UCSD-AML1 (cell line): ENCODE data around the gene COL4A3.
"Not testable (repeated sequence)": the region's sequence is repeated elsewhere in the genome, so short reads cannot be mapped to it uniquely, and the experiment has no call there.

Experiments
- DNase-seq: peaks from one replicate; lab custom pipeline; 2025; ENCODE audit not compliant: unreplicated experiment; lab: John Stamatoyannopoulos, UW

Gene COL4A3

GRCh38 chr2:227154986-227155774 is 9.2 kb upstream of the COL4A3 start:
- DNase-seq = no peak

GRCh38 chr2:227160164-227160563 is 4.3 kb upstream of the COL4A3 start:
- DNase-seq = no peak

DNA sequence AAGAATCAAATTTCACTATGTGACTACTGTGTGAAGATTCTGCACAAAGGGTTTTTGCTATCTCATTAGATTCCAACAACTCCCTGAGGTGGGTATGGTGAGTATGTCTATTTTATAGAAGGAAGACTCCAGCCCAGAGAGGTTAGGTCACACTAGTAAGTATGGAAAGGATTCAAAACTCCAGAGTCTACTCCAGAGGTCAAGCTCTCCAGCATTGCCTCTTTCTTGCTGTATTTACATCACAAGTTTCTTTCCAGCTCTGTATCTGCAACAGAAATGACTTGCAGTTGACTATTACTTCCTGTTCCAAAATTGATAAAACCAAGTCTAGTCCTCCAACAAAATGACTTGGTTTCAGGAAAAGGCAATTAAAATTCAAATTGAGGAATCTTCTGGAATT is 2.5 kb upstream of the COL4A3 start:
- no peak for DNase-seq

DNA sequence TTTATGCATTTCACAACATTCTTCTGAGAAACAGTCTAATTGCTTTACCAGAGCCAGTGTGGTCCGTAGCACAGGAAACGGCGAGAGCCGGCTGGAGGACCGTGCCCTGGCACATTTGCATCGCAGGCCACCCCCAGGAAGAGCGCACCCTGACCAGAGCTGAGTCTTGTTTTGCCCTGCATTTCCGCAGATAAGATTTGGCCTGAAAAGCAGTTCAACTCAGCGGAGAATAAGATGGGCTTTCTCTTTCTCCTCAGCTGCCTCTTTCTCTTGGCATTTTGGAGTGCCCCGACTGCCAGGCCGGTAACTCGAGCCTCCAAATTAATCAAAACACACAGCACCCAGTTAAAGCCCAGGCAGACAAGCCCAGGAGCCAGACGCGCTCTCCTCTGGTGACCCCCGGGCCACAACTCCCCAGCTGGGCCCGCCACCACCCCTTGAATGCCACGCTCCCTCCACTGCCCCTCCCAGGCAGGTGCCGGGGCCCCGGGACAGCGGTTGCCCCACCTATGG is 883 bp upstream of the COL4A3 start:
- DNase-seq = no peak

DNA sequence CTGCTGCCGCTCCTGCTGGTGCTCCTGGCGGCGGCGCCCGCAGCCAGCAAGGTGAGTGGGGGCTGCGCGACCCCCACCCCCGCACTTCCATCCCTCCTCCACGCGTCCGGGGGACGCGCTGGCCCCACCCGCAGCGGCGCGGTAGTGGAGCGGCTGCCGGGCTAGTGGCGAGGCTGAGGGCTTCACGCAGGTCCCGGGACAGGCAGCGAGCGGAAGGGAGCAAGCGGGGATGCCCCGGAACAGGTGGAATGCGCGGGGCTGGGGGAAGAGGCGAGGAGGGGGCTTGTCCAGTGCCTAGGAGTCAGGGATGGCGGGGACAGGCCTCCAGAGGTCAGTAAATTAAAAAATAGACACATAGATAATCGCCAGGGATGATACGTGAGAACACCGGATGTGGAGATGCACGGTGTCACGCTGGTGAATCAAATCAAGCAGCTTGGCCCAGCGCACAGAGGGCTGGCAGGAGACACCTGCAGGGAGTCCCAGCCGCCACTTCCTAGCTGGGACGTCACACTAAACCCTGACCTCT is 403 bp downstream of the COL4A3 start:
- DNase-seq = no peak

- not testable (repeated sequence) for DNase-seq
Measured at GRCh38 chr2:227171779-227172178, 7.4 kb downstream of the COL4A3 start.

GRCh38 chr2:227177592-227178336 is 13.3 kb downstream of the COL4A3 start:
- DNase-seq = no peak

GRCh38 chr2:227179988-227180685 is 15.7 kb downstream of the COL4A3 start:
- no peak for DNase-seq

- no peak for DNase-seq
Measured at GRCh38 chr2:227180770-227181169, 16.3 kb downstream of the COL4A3 start.

DNA sequence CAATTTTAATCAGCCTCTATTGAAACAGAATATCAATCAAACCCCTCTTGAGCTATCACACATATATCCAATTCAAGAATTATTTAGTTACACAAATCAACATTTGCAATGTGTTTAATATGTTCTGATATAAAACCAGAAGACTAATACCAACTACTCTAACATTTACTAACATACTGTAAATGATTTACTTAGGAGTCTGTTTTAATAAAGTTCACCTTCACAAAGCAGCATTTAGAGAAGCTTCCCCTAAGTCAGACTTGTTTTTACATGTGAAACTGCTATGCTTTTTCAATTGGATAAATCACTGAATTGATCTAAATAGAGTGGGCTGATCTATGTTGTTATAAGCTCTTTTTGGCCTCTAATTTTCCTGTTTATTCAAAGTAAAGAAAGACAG is 18.3 kb downstream of the COL4A3 start:
- no peak for DNase-seq

DNA sequence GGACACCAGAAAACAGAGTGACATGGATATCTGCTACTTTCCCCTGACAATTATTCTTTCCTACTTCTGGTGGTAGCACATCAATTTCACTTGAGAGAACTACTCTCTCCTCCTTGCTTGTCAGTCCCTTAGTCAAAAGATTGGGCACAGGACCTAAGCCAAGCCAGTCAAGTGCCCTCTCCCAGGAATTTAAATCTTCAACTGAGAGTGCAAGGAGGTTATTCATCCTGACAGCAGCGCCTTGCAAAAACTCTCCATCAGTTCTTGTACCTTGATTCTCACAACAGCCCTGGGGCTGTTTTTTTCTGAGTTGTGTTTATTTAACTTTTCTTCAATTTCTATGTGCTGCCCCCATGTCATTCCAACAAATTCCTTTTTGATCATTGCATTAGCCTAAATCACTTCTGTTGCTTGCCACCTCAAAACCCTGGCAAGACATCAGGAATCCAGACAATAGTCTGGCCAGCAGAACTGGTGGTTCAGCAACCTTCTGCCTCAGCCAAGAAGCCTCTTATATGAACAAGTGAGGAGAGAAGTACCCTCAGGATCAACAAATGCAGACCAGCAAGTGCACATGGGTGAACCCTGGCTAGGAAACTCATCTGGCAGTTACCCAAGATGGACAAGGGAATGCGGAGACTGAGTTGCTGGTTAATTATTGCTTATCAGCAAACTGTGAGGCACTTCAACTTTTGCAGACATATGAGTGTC is 19.4 kb downstream of the COL4A3 start:
- no peak for DNase-seq

DNA sequence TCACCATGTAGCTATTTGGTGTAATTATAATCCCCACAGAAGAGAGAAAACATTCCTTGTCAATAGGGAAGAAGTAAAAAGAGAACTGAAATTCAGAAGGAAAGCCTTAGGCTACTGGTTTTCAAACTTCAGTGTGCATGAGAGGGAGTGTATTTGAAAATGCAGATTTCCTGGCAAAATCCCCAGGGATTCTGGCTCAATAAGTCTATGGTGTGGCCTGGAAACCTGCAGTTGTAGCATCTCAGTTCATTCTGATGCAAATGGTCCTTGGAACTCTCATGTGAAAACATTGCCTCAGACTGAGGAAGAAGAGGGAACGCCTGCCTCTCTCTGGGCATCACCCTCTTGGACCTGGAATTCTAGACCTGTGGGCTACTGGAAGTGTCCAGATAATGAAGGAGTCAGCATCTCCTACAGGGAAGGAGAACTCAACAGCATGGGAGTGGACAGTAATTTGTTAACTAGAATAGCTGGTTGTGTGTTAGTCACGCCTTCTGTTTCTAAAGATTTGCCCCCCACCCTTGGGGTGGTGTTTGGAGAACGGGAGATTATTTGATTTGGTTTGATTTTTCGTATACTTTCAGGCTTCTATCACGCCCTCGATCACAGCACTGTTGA is 21.3 kb downstream of the COL4A3 start:
- DNase-seq = no peak

DNA sequence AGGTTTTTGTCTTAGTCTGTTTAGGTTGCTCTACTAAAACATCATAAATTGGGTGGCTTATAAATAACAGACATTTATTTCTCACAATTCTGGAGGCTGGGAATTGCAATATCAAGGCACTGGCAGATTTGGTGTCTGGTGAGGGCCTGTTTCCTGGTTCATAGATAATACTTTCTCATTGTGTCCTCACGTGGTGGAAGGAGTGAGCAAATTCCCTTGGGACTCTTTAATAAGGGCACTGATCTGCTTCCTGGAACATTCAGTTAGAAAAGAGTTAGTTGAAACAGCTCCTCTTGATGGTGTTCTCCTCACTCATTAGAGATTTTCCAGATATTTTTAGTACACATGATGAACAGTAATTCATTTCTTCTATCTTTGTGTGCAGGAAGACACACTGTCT is 22.3 kb downstream of the COL4A3 start:
- no peak for DNase-seq

DNA sequence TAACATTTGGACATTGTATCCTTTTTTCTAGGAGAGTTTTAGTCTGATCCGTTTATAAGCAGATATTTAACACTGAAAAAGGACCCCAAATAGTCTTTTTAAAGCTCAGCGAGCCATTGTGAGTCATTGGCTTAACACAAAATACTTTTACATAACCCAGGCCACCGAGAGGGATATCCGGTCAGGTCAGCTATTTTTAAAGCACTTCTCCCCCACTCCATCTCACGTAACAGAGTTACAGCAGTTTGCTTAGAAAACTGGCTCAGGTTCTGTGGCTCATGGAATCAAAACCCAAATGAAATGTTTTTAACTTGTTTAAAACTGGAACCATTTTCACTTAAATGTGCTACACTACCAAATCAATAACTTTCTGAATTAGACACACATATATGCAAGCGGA is 23.9 kb downstream of the COL4A3 start:
- DNase-seq = no peak

DNA sequence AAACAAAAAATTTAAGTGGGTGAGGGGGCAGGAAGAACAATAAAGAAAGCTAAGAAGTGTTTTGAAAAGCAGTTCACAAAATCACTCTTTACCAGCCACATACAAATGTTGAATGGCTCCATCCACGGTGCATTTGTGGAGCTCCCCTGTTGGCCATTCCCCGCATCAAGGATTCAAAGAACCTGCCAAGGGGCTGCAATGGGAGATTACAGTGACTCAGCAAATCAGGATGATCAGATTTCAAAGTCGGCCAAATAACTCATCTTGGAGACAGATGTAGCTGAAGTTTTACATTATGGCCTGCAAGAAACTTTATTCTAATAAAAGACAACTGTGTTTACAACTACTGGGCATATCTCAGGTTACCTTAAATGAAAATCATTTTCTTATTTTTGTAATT is 26.9 kb downstream of the COL4A3 start:
- DNase-seq = no peak

- DNase-seq = no peak
Measured at GRCh38 chr2:227192491-227192890, 28.1 kb downstream of the COL4A3 start.

- DNase-seq = no peak
Measured at GRCh38 chr2:227194219-227194618, 29.8 kb downstream of the COL4A3 start.

DNA sequence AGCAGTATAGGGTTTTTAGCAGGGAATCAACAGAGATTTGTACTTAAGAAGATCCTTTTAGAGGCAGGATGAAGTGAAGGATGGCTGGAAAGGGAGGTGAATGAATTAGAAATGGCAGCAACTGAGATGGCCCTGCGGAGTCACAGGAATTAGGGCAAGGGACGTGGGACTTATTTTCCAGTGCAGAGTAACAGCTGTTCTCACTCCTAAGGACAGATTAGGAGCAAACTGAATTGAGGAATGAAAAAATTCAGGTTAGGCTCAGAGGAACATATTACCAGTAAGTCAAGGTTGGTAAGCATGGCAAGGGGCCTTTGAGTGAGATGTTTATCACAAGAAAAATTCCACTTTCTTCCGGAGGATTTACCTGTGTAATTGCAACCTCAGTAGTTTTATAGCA is 34.4 kb downstream of the COL4A3 start:
- no peak for DNase-seq

DNA sequence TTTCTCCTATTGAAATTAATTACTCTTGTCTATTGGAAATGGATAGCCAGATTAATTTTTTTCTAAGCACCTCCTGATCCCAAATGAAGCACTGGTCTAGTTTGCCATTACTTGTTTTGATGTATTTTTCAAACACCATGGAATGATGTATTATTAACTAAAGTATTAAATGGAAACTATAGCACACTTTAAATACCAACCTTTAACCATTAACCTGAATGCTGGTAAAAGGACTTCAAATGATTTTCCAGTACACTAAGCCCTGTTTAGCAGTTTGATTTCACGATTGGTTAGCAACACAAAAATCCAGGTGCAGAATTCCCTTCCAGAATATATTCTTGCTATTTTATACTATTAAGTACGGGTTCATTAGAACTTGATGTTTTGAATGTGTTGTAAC is 37.3 kb downstream of the COL4A3 start:
- DNase-seq = no peak

DNA sequence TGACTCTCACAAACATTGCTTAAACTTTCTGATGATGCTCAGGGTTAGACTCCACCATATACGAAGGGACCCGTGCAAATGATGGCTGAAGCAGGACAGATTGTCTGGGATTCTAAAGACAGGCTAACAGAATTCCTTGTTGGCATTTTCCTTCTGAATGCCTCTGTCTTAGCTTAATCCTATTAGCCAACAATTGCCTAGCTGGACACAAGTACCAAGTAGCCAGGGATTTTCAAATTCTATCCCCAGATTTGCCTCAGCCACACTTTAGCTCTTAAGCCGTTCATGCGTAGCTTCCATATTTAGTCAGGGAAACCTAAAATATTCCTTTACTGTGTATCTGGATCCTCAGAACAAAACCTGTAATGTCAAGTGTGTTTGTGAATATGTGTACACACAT is 40.0 kb downstream of the COL4A3 start:
- DNase-seq = no peak
